Pericardium fibroblast (primary cell): ENCODE measurements around the gene DGKE. TPM values are rescaled to one million over a fixed set of nuclear protein-coding genes. Genes with fewer than 3 reads are reported as not detected.

ENCODE experiments used
- total RNA-seq: library from RNA; depleted of rRNA; stranded (reverse); fragments of >200 nt; gene quantifications from 2 replicates; pipeline ENCODE4 v1.2.3, GENCODE V29; 2015

Gene DGKE
- total RNA-seq, result 1.1 and 4.3 TPM in 2 replicates

DNA sequence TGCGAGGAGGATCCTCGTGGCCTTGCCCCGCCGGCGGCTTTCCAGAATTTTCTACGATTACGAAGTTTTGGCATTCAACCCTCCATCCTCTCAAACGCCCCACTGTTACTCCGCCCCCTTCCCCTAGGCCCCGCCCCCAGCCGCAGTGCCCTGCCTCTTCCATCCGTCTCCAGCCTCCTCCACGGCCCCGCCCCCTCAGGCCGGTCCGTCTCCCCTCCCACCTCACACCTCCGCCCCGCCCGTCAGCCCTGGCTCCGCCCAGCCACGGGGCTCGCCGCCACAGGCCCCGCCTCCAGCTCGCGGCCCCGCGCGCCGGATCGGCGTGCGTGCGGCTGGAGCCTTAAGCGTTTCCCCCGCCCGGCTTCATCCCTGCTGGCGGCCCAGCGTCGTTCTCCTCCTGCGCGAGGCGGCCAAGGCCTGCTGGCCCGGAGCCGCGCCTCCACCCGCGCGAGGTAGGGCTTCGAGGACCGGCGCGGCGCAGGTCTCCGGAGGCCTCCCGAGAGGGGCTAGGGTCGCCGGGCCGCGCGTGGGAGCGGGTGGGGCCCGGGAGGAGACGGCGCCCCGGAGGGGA, at the start of gene DGKE, which contains the start of gene C17orf67:
DGKE (plus strand) TSS at position 343 of the 571 bp plus-strand sequence. CDS start 645 bp downstream, outside the sequence.
C17orf67 (minus strand) TSS at position 112 of the 571 bp plus-strand sequence. CDS start 18,110 bp downstream, outside the sequence.

DNA sequence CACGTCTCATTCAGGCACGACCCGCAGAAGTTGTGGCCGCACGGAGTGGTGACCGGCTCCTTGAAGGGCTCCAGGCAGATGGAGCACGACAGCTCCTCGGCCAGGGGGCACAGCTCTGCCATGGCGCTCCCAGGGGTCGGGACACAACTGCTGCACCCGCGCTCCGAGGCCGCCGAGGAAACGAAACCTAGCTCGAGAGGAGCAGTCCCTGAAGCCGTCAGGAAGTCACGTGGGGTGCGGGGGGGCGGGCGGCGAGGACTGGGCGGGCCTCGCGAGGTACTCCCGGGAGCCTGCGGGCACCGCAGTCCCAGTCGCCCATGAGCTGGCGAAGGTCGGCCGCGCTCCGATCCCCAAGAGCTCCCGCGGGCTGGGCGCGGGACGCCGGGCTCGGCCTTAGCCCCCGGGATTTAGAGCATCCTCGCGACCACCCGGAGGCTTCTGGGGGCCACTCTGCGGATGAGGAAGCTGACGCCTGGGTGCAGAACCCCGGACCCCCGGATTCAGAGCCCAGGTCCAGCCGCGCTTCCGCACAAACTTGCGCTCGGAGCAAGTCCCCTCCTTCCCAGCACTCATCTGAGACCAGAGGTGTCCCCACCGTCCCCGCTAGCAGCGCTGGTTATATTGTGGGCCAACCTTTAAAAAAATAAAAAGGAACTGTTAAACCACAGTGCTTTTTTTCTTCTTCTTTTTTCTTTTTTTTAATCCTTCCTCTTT, 80.1 kb downstream of the DGKE start, which contains the start of gene TRIM25:
TRIM25 (minus strand) TSS at position 183 of the 714 bp plus-strand sequence; CDS start at position 122, 61 bp downstream.

Other genes with a start within 250 kb of the DGKE start
- 0.23 TPM in 1 of 2 replicates, not detected in the other for gene NOG, start 240.5 kb upstream of the DGKE start, total RNA-seq
- gene C17orf67, start 231 bp upstream of the DGKE start, total RNA-seq, result 1.3 and 2.0 TPM in 2 replicates
- gene TRIM25, start 79.9 kb downstream of the DGKE start, total RNA-seq, result 13.3 and 25.6 TPM in 2 replicates
- 8.4 and 8.5 TPM in 2 replicates for gene COIL, start 126.9 kb downstream of the DGKE start, total RNA-seq
- 57.3 and 85.4 TPM in 2 replicates for gene SCPEP1, start 144.0 kb downstream of the DGKE start, total RNA-seq